Astrocyte (in vitro differentiated cells and primary cell): ENCODE measurements around the gene SPATA45. TPM values are rescaled to one million over a fixed set of nuclear protein-coding genes. Genes with fewer than 3 reads are reported as not detected.
"Not testable (repeated sequence)": the region's sequence is repeated elsewhere in the genome, so short reads cannot be mapped to it uniquely, and the experiment has no call there.

ENCODE experiments used
- DNase-seq: peaks from one replicate; pipeline ENCODE4 v3.0.0-alpha.2; 2010; ENCODE audit warnings: low read depth
- FAIRE-seq: peaks from 2 replicates; lab custom pipeline; 2011; peaks lifted over from hg19 to GRCh38; lab: Jason Lieb, UNC
- H2AFZ ChIP-seq: 2 replicates; pipeline ENCODE4 v1.6.0; 2012; ENCODE audit warnings: low read depth, low read length, inconsistent platforms
- H3K27ac ChIP-seq: 2 replicates; pipeline ENCODE4 v1.5.1; 2011; ENCODE audit warnings: low read depth, low read length, inconsistent platforms
- H3K27me3 ChIP-seq: 2 replicates; pipeline ENCODE4 v1.6.0; 2011; ENCODE audit warnings: low read length, inconsistent platforms; ENCODE audit not compliant: insufficient read depth
- H3K36me3 ChIP-seq: 2 replicates; pipeline ENCODE4 v1.5.1; 2011; ENCODE audit warnings: low read length, inconsistent platforms; ENCODE audit not compliant: insufficient read depth
- H3K4me1 ChIP-seq: 2 replicates; pipeline ENCODE4 v1.5.1; 2011; ENCODE audit warnings: low read length, inconsistent platforms; ENCODE audit not compliant: insufficient read depth
- H3K4me2 ChIP-seq: 2 replicates; pipeline ENCODE4 v1.6.0; 2012; ENCODE audit warnings: low read length, inconsistent platforms
- H3K4me3 ChIP-seq: 2 replicates; pipeline ENCODE4 v1.5.1; 2011; ENCODE audit warnings: low read depth, mild to moderate bottlenecking, low read length, inconsistent platforms; ENCODE audit not compliant: insufficient read depth
- H3K79me2 ChIP-seq: 2 replicates; pipeline ENCODE4 v1.6.0; 2012; ENCODE audit warnings: mild to moderate bottlenecking, low read length, inconsistent platforms; ENCODE audit not compliant: insufficient read depth
- H3K9ac ChIP-seq: 2 replicates; pipeline ENCODE4 v1.6.0; 2012; ENCODE audit warnings: mild to moderate bottlenecking, low read length, inconsistent platforms
- H3K9me3 ChIP-seq: 2 replicates; pipeline ENCODE4 v1.5.1; 2012; ENCODE audit warnings: low read depth, mild to moderate bottlenecking, low read length, inconsistent platforms; ENCODE audit not compliant: insufficient read depth
- H4K20me1 ChIP-seq: 2 replicates; pipeline ENCODE4 v1.6.0; 2012; ENCODE audit warnings: low read length, inconsistent platforms; ENCODE audit not compliant: insufficient read depth
- H3K27ac Mint-ChIP-seq: one replicate; pipeline ENCODE4 v1.8.0; 2021; ENCODE audit warnings: mild to moderate bottlenecking, mixed read lengths; ENCODE audit not compliant: unreplicated experiment
- H3K27me3 Mint-ChIP-seq: one replicate; pipeline ENCODE4 v1.8.0; 2021; ENCODE audit warnings: low read depth, mixed read lengths; ENCODE audit not compliant: unreplicated experiment
- H3K36me3 Mint-ChIP-seq: one replicate; pipeline ENCODE4 v1.8.0; 2021; ENCODE audit warnings: low read depth, mixed read lengths; ENCODE audit not compliant: unreplicated experiment
- H3K4me1 Mint-ChIP-seq: one replicate; pipeline ENCODE4 v1.8.0; 2021; ENCODE audit warnings: low read depth, mixed read lengths; ENCODE audit not compliant: unreplicated experiment
- H3K4me3 Mint-ChIP-seq: one replicate; pipeline ENCODE4 v1.8.0; 2021; ENCODE audit warnings: mild to moderate bottlenecking, moderate library complexity, mixed read lengths; ENCODE audit not compliant: unreplicated experiment
- H3K9me3 Mint-ChIP-seq: one replicate; pipeline ENCODE4 v1.8.0; 2021; ENCODE audit warnings: mild to moderate bottlenecking, mixed read lengths; ENCODE audit not compliant: unreplicated experiment
- CTCF ChIP-seq: IDR thresholded peaks from 2 replicates; pipeline ENCODE4 v1.5.1; 2011; ENCODE audit warnings: low read depth, mild to moderate bottlenecking, inconsistent platforms, low read length, moderate library complexity; ENCODE audit not compliant: insufficient read depth
- EZH2 ChIP-seq: IDR thresholded peaks from 2 replicates; pipeline ENCODE4 v1.6.1; 2012; ENCODE audit warnings: mild to moderate bottlenecking, low read length, inconsistent platforms; ENCODE audit not compliant: insufficient read depth
- total RNA-seq: library from RNA; stranded (reverse); gene quantifications from 2 replicates; pipeline ENCODE4 v1.2.1, GENCODE V29; 2021

Gene SPATA45
- total RNA-seq, 1 donor from 2014 or later = not detected

- Mint-ChIP-seq H3K27ac (no peak overlapping the region), H3K36me3 (no peaks in the 10 kb centered on the region), H3K27me3 (no peaks in the 10 kb centered on the region), H3K9me3 (no peaks in the 10 kb centered on the region), H3K4me1 (peaks cover 1% of the 10 kb centered on the region), H3K4me3 (no peak overlapping the region)
- DNase-seq (no peak), FAIRE-seq (no peak)
- Histone ChIP-seq H3K4me3 (no peak overlapping the region), H3K4me1 (peaks cover 12% of the 10 kb centered on the region), H3K36me3 (peaks cover 9% of the 10 kb centered on the region), H3K9me3 (no peaks in the 10 kb centered on the region), H3K27ac (no peak overlapping the region), H3K9ac (no peak overlapping the region), H3K27me3 (no peaks in the 10 kb centered on the region), H2AFZ (no peak overlapping the region), H4K20me1 (peaks cover 27% of the 10 kb centered on the region), H3K4me2 (no peak overlapping the region), H3K79me2 (peaks cover 52% of the 10 kb centered on the region)
- TF ChIP-seq EZH2 (no peak), CTCF (no peak)
These were observed 16.8 kb upstream of the SPATA45 start for GRCh38 chr1:212864201-212864600.

- Histone ChIP-seq H4K20me1 (peaks cover 27% of the 10 kb centered on the region), H3K4me1 (peaks cover 18% of the 10 kb centered on the region), H3K79me2 (peaks cover 61% of the 10 kb centered on the region)
- H3K27me3 Mint-ChIP-seq, H2AFZ ChIP-seq, H3K9me3 Mint-ChIP-seq, H3K9ac ChIP-seq, H3K4me2 ChIP-seq, H3K36me3 ChIP-seq, DNase-seq, H3K9me3 ChIP-seq, H3K4me3 Mint-ChIP-seq, H3K4me1 Mint-ChIP-seq, H3K36me3 Mint-ChIP-seq, H3K27me3 ChIP-seq, FAIRE-seq, H3K27ac ChIP-seq, H3K4me3 ChIP-seq, H3K27ac Mint-ChIP-seq: not testable (repeated sequence)
These were observed 15.9 kb upstream of the SPATA45 start for GRCh38 chr1:212863345-212863744.

DNA sequence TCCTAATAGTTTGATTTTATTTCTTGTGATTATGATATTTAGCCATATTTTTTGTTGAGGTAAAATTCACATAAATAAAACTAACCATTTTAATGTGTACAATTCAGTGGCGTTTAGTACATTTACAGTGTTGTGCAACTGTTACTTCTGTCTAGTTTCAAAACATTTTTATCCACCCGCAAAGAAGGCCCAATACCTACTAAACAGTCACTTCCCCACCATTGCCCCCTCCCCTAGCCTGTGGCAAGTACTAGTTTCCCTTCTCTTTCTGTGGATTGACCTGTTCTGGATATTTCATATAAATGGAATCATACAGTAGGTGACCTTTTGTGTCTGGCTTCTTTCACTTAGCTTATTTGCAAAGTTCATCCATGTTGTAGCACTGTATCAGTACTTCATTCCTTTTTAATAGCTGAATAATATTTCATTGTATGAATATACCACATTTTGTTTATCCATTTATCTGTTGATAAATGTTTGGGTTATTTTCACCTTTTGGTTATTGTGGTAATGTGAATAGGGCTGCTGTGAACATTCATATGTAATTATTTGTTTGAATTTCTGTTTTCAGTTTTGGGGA is 14.8 kb upstream of the SPATA45 start:
- no peak for FAIRE-seq
- TF ChIP-seq EZH2 (no peak), CTCF (no peak)

More for the DNA sequence above, 14.8 kb upstream of the SPATA45 start:
- H2AFZ ChIP-seq = no peak overlapping the region
- H3K9ac ChIP-seq = no peak overlapping the region
- no peaks in the 10 kb centered on the region for H3K9me3 ChIP-seq
- DNase-seq = no peak
- H3K4me3 ChIP-seq = no peak overlapping the region
- Mint-ChIP-seq H3K9me3 (no peaks in the 10 kb centered on the region), H3K27ac (no peak overlapping the region), H3K4me3 (no peak overlapping the region), H3K27me3 (no peaks in the 10 kb centered on the region), H3K36me3 (peaks cover 2% of the 10 kb centered on the region), H3K4me1 (peaks cover 4% of the 10 kb centered on the region)
- H4K20me1 ChIP-seq = peaks cover 27% of the 10 kb centered on the region
- H3K4me1 ChIP-seq = peaks cover 23% of the 10 kb centered on the region
- no peak overlapping the region for H3K27ac ChIP-seq
- peaks cover 8% of the 10 kb centered on the region for H3K36me3 ChIP-seq
- no peak overlapping the region for H3K4me2 ChIP-seq
- H3K27me3 ChIP-seq = no peaks in the 10 kb centered on the region
- H3K79me2 ChIP-seq = peaks cover 63% of the 10 kb centered on the region
